Endothelial cell (in vitro differentiated cells): ENCODE measurements around the gene COL7A1. TPM values are rescaled to one million over a fixed set of nuclear protein-coding genes. Genes with fewer than 3 reads are reported as not detected.
"Not testable (repeated sequence)": the region's sequence is repeated elsewhere in the genome, so short reads cannot be mapped to it uniquely, and the experiment has no call there.

ENCODE experiments used
- DNase-seq: peaks from one replicate; pipeline ENCODE4 v3.0.0; 2021; ENCODE audit warnings: low spot score
- H3K27ac Mint-ChIP-seq: one replicate; pipeline ENCODE4 v1.8.0; 2021; ENCODE audit warnings: mixed read lengths, inconsistent platforms; ENCODE audit not compliant: unreplicated experiment
- H3K27me3 Mint-ChIP-seq: one replicate; pipeline ENCODE4 v1.8.0; 2021; ENCODE audit warnings: mild to moderate bottlenecking, moderate library complexity, mixed read lengths, inconsistent platforms; ENCODE audit not compliant: unreplicated experiment
- H3K36me3 Mint-ChIP-seq: one replicate; pipeline ENCODE4 v1.8.0; 2021; ENCODE audit warnings: mild to moderate bottlenecking, low read depth, mixed read lengths, inconsistent platforms; ENCODE audit not compliant: unreplicated experiment
- H3K4me1 Mint-ChIP-seq: one replicate; pipeline ENCODE4 v1.8.0; 2021; ENCODE audit warnings: mild to moderate bottlenecking, mixed read lengths, inconsistent platforms; ENCODE audit not compliant: unreplicated experiment
- H3K4me3 Mint-ChIP-seq: one replicate; pipeline ENCODE4 v1.8.0; 2021; ENCODE audit warnings: mild to moderate bottlenecking, mixed read lengths, inconsistent platforms; ENCODE audit not compliant: unreplicated experiment
- H3K9me3 Mint-ChIP-seq: one replicate; pipeline ENCODE4 v1.8.0; 2021; ENCODE audit warnings: mixed read lengths, inconsistent platforms; ENCODE audit not compliant: unreplicated experiment
- CTCF ChIP-seq: fragments of 200-600 bp; sonication (generic); IDR thresholded peaks from one replicate; pipeline ENCODE4 v1.5.0; 2021; ENCODE audit warnings: antibody characterized with exemption; ENCODE audit not compliant: unreplicated experiment
- total RNA-seq: library from RNA; stranded (reverse); fragmentation: NEBNext Ultra II Directional; extraction: Animal tissue kit (Norgen Biotek cat#: 25700); gene quantifications from one replicate; pipeline ENCODE4 v1.2.1, GENCODE V29; 2021; ENCODE audit not compliant: unreplicated experiment

Gene COL7A1
- total RNA-seq, 1 donor from 2014 or later: 5.2 TPM

- Mint-ChIP-seq H3K4me1 (no peaks in the 10 kb centered on the region), H3K27ac (no peak overlapping the region), H3K4me3 (no peak overlapping the region), H3K36me3 (peaks cover 21% of the 10 kb centered on the region), H3K27me3 (peaks cover 2% of the 10 kb centered on the region), H3K9me3 (no peaks in the 10 kb centered on the region)
- TF ChIP-seq CTCF: no peak
- DNase-seq: no peak
Observed at GRCh38 chr3:48535578-48535977, 59.6 kb downstream of the COL7A1 start.

DNA sequence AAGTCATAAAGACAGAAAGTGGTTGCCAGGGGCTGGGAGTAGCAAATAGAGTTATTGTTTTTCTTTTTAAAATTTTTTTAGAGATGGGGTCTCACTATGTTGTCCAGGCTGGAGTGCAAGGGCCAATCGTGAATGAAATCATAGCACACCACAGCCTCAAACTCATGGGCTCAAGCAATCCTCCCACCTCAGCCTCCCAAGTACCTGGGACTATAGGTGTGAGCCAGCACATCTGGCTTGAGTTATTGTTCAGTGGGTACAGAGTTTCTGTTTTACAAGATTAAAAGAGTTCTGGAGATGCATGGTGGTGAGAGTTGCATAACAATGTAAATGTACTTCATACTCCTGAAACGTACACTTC lies 62.2 kb downstream of the COL7A1 start:
- Mint-ChIP-seq H3K27me3 (peaks cover 2% of the 10 kb centered on the region), H3K4me1 (no peaks in the 10 kb centered on the region), H3K27ac (no peak overlapping the region), H3K4me3 (no peak overlapping the region), H3K9me3 (no peaks in the 10 kb centered on the region), H3K36me3 (peaks cover 19% of the 10 kb centered on the region)
- no peak for DNase-seq
- no peak for TF ChIP-seq CTCF

- DNase-seq: no peak
- Mint-ChIP-seq H3K4me3 (no peak overlapping the region), H3K36me3 (peaks cover 20% of the 10 kb centered on the region), H3K27me3 (peaks cover 2% of the 10 kb centered on the region), H3K9me3 (no peaks in the 10 kb centered on the region), H3K27ac (no peak overlapping the region), H3K4me1 (no peaks in the 10 kb centered on the region)
- no peak for TF ChIP-seq CTCF
Observed at GRCh38 chr3:48532271-48532976, 62.7 kb downstream of the COL7A1 start.

DNA sequence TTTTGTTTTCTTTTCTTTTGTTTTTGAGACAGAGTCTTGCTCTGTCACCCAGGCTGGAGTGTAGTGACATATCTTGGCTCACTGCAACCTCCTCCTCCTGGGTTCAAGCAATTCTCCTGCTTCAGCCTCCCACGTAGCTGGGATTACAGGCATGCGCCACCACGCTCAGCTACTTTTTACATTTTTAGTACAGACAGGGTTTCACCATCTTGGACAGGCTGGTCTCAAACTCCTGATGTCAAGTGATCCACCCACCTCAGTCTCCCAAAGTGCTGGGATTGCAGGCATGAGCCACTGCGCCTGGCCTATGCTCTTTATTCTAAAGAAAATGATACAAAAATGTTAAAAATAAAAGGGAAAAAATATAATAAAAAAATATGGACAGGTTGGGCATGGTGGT lies 64.4 kb downstream of the COL7A1 start:
- H3K9me3 Mint-ChIP-seq, DNase-seq, H3K4me3 Mint-ChIP-seq, H3K27ac Mint-ChIP-seq, H3K4me1 Mint-ChIP-seq, H3K27me3 Mint-ChIP-seq: not testable (repeated sequence)
- peaks cover 20% of the 10 kb centered on the region for H3K36me3 Mint-ChIP-seq

DNA sequence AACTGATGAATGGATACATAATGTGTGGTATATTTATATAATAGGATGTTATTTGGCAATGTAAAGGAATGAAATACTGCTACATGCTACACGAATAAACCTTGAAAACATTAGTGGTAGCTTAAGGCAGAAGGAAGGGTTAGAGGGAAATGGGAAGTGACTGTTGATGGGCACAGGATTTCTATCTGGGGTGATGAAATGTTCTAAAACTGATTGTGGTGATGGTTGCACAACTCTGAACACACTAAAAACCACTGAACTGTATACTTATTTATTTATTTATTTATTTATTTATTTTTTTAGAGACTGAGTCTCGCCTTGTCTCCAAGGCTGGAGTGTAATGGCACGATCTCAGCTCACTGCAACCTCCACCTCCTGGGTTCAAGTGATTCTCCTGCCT lies 66.4 kb downstream of the COL7A1 start:
- DNase-seq: no peak

More for the DNA sequence above, 66.4 kb downstream of the COL7A1 start:
- H3K4me3 Mint-ChIP-seq: no peak overlapping the region
- H3K9me3 Mint-ChIP-seq: no peaks in the 10 kb centered on the region
- peaks cover 9% of the 10 kb centered on the region for H3K4me1 Mint-ChIP-seq
- H3K36me3 Mint-ChIP-seq: peaks cover 13% of the 10 kb centered on the region
- TF ChIP-seq CTCF: no peak
- no peak overlapping the region for H3K27ac Mint-ChIP-seq
- peaks cover 2% of the 10 kb centered on the region for H3K27me3 Mint-ChIP-seq
